ENCODE measurements around the gene GYS1.

- no peak for TF ChIP-seq GATA2 (IDR thresholded peaks at IDR 0.05; ENCODE audit: low read depth, low read length)
- TF ChIP-seq GATA3 (IDR thresholded peaks at IDR 0.05; ENCODE audit: low read depth, low read length): no peak
Measured at GRCh38 chr19:48940902-48941301, 52.2 kb downstream of the GYS1 start.

All from SH-SY5Y (cell line).